Thyroid gland (tissue), 4 donors: ENCODE measurements around the gene NEUROD1. TPM values are rescaled to one million over a fixed set of nuclear protein-coding genes. Genes with fewer than 3 reads are reported as not detected.

ENCODE experiments used
- DNase-seq, 2 donors: peaks; one replicate each; pipeline ENCODE4 v3.0.0-alpha.2; 2019
- H3K27ac ChIP-seq, 3 donors: fragments of 200-600 bp; sonication (generic); 1 replicate in 2 of 3; 2 replicates in 1 of 3; pipeline ENCODE4 v1.5.1; 2016 to 2019; ENCODE audit warnings: mild to moderate bottlenecking in 1 of 3, moderate library complexity in 1 of 3
- H3K27me3 ChIP-seq: fragments of 200-600 bp; sonication (generic); one replicate; pipeline ENCODE4 v1.5.1; 2019
- H3K36me3 ChIP-seq, 2 donors: fragments of 200-600 bp; sonication (generic); one replicate each; pipeline ENCODE4 v1.5.1; 2016 to 2019
- H3K4me1 ChIP-seq, 2 donors: fragments of 200-600 bp; sonication (generic); one replicate each; pipeline ENCODE4 v1.5.1; 2017 to 2019
- H3K4me3 ChIP-seq, 3 donors: fragments of 200-600 bp; sonication (generic); replicated peaks in 1 of 3; 1 replicate in 2 of 3; 2 replicates in 1 of 3; pipeline ENCODE4 v1.5.1; 2016; ENCODE audit warnings: mild to moderate bottlenecking in 1 of 3
- H3K9me3 ChIP-seq: fragments of 200-600 bp; sonication (generic); one replicate; pipeline ENCODE4 v1.5.1; 2017
- CTCF ChIP-seq, 6 experiments: fragments of 200-600 bp in 3 of 6; fragments of 450-650 bp in 3 of 6; sonication (generic) in 3 of 6; IDR thresholded peaks; one replicate each; pipeline ENCODE4 v1.5.1; 2016 to 2019; ENCODE audit warnings: antibody characterized with exemption in 6 of 6, mild to moderate bottlenecking in 2 of 6, inconsistent platforms in 1 of 6, moderate library complexity in 1 of 6
- POLR2A ChIP-seq, 2 donors: fragments of 450-650 bp; IDR thresholded peaks; one replicate each; pipeline ENCODE4 v1.6.1; 2017; ENCODE audit warnings: antibody characterized with exemption in 2 of 2, mild to moderate bottlenecking in 2 of 2, moderate library complexity in 1 of 2
- WGBS, 2 donors: methylation state at CpG; one replicate each; pipeline ENCODE4 v1.1.5; 2017; 5-methylcytosine and 5-hydroxymethylcytosine counted together
- intact Hi-C: fragments of 100-400 bp; cut with DNase I; formaldehyde crosslinking; loops from one replicate; pipeline ENCODE4 v1.15.1; 2023
- total RNA-seq, 4 donors: library from RNA; depleted of rRNA; stranded (reverse); fragments of >200 nt; gene quantifications; one replicate each; pipeline ENCODE4 v1.2.3, GENCODE V29; 2016

Gene NEUROD1
- total RNA-seq, 4 donors from 2014 or later: not detected

DNA sequence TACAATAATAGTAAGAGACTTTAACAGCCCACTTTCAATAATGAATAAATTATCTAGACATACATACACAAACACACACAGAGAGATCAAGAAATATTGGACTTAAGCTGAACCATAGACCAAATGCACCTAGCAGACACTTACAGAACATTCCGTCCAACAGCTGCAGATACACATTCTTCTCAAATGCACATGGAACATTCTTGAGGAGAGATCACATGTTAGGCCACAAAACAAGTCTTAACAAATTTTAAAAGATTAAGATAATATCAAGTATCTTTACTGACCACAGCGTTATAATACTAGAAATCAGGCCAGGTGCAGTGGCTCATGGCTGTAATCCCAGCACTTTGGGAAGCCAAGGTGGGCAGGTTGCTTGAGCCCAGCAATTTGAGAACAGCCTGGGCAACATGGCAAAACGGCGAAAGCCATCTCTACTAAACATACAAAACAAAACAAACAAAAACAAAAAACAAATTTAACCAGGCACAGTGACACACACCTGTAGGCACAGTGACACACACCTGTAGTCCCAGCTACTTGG, 30.8 kb downstream of the NEUROD1 start:
- DNase-seq: no peak
- H3K27ac ChIP-seq: no peak overlapping the region
- TF ChIP-seq POLR2A (IDR thresholded peaks at IDR 0.05): no peak
- TF ChIP-seq CTCF (IDR thresholded peaks at IDR 0.05): no peak
- intact Hi-C loops: no loop called here
- no peaks in the 10 kb centered on the region for H3K4me1 ChIP-seq
- H3K9me3 ChIP-seq: no peaks in the 10 kb centered on the region
- WGBS, 2 donors: 85 to 87% methylated on average over 4 of the region's 4 CpGs
- no peaks in the 10 kb centered on the region for H3K27me3 ChIP-seq
- no peak overlapping the region for H3K4me3 ChIP-seq
- no peaks in the 10 kb centered on the region for H3K36me3 ChIP-seq

DNA sequence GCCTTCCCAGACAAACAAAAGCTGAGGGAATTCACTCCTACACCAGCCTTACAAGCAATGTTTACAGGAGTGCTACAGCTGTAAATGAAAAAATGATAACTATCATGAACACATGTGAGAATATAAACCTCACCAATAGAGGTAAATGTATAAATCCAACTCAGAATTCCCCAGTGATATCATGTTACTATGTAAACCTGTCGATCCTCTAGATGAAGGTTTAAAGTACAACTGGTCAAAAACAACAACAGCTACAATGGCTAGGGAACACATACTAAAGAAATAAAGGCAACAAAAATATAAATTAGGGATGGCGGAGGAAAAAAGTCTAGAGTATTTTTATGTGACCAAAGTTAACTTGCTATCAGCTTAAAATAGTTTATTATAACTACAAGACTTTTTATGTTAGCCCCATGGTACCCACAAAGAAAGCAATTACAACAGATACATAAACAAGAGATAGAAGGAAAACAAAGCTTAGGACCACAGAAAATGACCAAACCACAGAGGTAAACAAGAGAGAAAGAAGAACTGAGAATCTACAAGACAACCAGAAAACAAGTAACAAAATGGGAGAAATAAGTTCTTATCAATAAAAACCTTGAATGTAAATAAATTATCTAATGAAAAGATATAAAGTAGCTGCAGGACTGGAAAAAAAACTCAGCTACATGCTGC, 31.7 kb downstream of the NEUROD1 start:
- intact Hi-C loops: no loop called here
- 84 to 92% methylated on average over 2 of the region's 2 CpGs for WGBS, 2 donors
- TF ChIP-seq CTCF (IDR thresholded peaks at IDR 0.05) (no peak), POLR2A (IDR thresholded peaks at IDR 0.05) (no peak)
- Histone ChIP-seq H3K9me3 (no peaks in the 10 kb centered on the region), H3K4me3 (no peak overlapping the region), H3K27me3 (no peaks in the 10 kb centered on the region), H3K36me3 (no peaks in the 10 kb centered on the region), H3K4me1 (no peaks in the 10 kb centered on the region), H3K27ac (no peak overlapping the region)
- DNase-seq: no peak

DNA sequence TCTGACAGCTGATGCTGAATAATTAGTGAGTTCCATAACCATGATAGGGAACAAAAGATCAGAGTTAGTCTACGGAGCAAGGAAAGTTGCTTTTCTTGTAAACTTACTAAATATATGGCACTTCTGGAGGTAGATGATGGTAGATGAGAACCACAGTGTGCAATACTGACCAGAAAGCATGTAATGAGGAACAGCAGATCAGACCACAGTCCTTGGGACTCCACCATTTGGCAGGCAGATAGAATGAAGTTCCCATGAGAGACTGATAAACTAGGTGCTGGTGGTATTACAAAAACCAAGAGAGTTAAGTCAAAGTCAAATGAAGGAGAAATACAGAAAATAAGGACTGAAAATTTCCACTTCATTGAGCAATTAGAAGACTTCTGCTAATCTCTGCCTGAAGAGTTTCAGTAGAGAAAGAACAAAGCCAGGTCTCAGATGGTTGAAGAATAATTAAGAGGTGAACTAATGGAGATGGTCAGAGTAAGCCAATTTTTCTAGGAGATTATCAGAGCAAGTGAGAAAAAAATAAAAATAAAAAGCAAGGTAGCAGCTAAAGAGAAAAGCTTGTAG, 33.8 kb downstream of the NEUROD1 start:
- no peaks in the 10 kb centered on the region for H3K4me1 ChIP-seq
- no peak overlapping the region for H3K4me3 ChIP-seq
- H3K27me3 ChIP-seq: no peaks in the 10 kb centered on the region
- H3K27ac ChIP-seq: no peak overlapping the region
- TF ChIP-seq POLR2A (IDR thresholded peaks at IDR 0.05): no peak
- TF ChIP-seq CTCF (IDR thresholded peaks at IDR 0.05): no peak
- intact Hi-C loops: no loop called here
- no peaks in the 10 kb centered on the region for H3K36me3 ChIP-seq
- H3K9me3 ChIP-seq: no peaks in the 10 kb centered on the region
- WGBS, 2 donors: 88 to 95% methylated on average over 1 of the region's 1 CpG
- DNase-seq: no peak

GRCh38 chr2:181643151-181643550, 37.2 kb downstream of the NEUROD1 start:
- no peaks in the 10 kb centered on the region for H3K9me3 ChIP-seq
- no peak for DNase-seq
- no peaks in the 10 kb centered on the region for H3K4me1 ChIP-seq
- H3K27me3 ChIP-seq: no peaks in the 10 kb centered on the region
- H3K36me3 ChIP-seq: no peaks in the 10 kb centered on the region
- WGBS, 2 donors: 78 to 86% methylated on average over 1 of the region's 1 CpG
- H3K4me3 ChIP-seq: no peak overlapping the region
- TF ChIP-seq POLR2A (IDR thresholded peaks at IDR 0.05) (no peak), CTCF (IDR thresholded peaks at IDR 0.05) (no peak)
- intact Hi-C loops: no loop called here
- H3K27ac ChIP-seq: no peak overlapping the region

GRCh38 chr2:181642086-181642485, 38.2 kb downstream of the NEUROD1 start:
- H3K27ac ChIP-seq: no peak overlapping the region
- no peaks in the 10 kb centered on the region for H3K4me1 ChIP-seq
- H3K9me3 ChIP-seq: no peaks in the 10 kb centered on the region
- H3K36me3 ChIP-seq: no peaks in the 10 kb centered on the region
- H3K4me3 ChIP-seq: no peak overlapping the region
- intact Hi-C loops: no loop called here
- no peaks in the 10 kb centered on the region for H3K27me3 ChIP-seq
- 79 to 82% methylated on average over 4 of the region's 4 CpGs for WGBS, 2 donors
- TF ChIP-seq POLR2A (IDR thresholded peaks at IDR 0.05) (no peak), CTCF (IDR thresholded peaks at IDR 0.05) (no peak)
- DNase-seq: no peak
